ENCODE results near the gene AMDHD1.

The AMDHD1 gene

GRCh38 chr12:95984682-95985081 lies 41.6 kb downstream of the AMDHD1 start:
- Histone ChIP-seq H3K36me3 (ENCODE audit: control insufficient read depth, insufficient read depth, low read length) (no peaks in the 10 kb centered on the region), H3K9me3 (ENCODE audit: control insufficient read depth, insufficient read depth, low read length) (no peaks in the 10 kb centered on the region), H3K9ac (ENCODE audit: low read depth, low read length) (no peak overlapping the region), H3K4me3 (ENCODE audit: low read depth, low read length) (no peak overlapping the region), H3K27me3 (ENCODE audit: control insufficient read depth, insufficient read depth, low read length) (no peaks in the 10 kb centered on the region), H3K4me1 (ENCODE audit: control insufficient read depth, insufficient read depth, low read length) (no peaks in the 10 kb centered on the region)

DNA sequence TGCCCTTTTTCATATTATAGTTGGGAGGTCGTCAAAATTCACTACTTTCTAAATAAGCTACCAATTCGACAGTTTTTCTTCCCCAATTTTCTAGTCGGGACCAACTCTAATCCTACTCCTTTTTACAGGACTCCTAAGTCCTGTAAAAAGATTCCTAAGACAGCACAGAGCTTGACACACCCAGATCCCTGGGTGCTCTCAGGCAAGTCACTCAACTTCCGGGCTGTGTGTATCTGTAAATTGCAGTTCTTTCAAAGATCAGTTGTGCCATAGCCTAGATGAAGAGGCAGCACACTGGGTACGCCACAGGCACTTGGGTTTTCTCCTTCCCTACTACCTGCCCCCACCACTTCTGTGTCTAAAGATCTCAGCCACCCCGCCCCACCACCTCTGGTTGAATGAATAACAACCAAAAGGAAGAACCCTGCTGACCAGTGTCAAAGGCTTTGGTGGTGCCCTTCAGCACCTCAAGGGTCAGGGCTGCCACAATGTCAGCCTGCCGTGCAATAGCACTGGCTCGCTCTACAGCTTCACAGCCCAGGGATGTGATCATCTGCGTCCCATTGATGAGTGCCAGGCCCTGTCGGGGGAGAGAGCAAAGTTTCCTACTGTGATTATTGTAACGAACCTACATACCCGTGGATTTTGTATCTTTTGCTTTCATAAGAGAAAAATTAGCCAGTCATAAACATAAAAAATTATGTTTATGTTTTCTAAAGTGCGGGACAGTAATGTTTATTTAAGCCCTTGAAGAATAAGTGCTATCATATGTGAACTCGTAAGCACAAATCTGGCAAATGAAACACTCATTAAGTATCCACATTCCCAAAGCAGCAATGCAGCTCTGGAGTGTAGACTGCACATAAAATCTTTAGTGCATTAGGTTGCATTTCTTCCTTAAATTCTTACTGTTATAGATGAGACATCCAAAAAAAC lies 43.8 kb downstream of the AMDHD1 start:
- Histone ChIP-seq H3K9ac (ENCODE audit: low read depth, low read length) (no peak overlapping the region), H3K4me1 (ENCODE audit: control insufficient read depth, insufficient read depth, low read length) (peaks cover 3% of the 10 kb centered on the region), H3K4me3 (ENCODE audit: low read depth, low read length) (no peak overlapping the region), H3K27me3 (ENCODE audit: control insufficient read depth, insufficient read depth, low read length) (no peaks in the 10 kb centered on the region), H3K36me3 (ENCODE audit: control insufficient read depth, insufficient read depth, low read length) (no peaks in the 10 kb centered on the region), H3K9me3 (ENCODE audit: control insufficient read depth, insufficient read depth, low read length) (no peaks in the 10 kb centered on the region)

- no peaks in the 10 kb centered on the region for H3K9me3 ChIP-seq (ENCODE audit: control insufficient read depth, insufficient read depth, low read length)
- H3K4me1 ChIP-seq (ENCODE audit: control insufficient read depth, insufficient read depth, low read length): peaks cover 3% of the 10 kb centered on the region
- H3K4me3 ChIP-seq (ENCODE audit: low read depth, low read length): no peak overlapping the region
- H3K9ac ChIP-seq (ENCODE audit: low read depth, low read length): no peak overlapping the region
- no peaks in the 10 kb centered on the region for H3K36me3 ChIP-seq (ENCODE audit: control insufficient read depth, insufficient read depth, low read length)
- no peaks in the 10 kb centered on the region for H3K27me3 ChIP-seq (ENCODE audit: control insufficient read depth, insufficient read depth, low read length)
Measured at GRCh38 chr12:95988506-95989275, 45.6 kb downstream of the AMDHD1 start.

DNA sequence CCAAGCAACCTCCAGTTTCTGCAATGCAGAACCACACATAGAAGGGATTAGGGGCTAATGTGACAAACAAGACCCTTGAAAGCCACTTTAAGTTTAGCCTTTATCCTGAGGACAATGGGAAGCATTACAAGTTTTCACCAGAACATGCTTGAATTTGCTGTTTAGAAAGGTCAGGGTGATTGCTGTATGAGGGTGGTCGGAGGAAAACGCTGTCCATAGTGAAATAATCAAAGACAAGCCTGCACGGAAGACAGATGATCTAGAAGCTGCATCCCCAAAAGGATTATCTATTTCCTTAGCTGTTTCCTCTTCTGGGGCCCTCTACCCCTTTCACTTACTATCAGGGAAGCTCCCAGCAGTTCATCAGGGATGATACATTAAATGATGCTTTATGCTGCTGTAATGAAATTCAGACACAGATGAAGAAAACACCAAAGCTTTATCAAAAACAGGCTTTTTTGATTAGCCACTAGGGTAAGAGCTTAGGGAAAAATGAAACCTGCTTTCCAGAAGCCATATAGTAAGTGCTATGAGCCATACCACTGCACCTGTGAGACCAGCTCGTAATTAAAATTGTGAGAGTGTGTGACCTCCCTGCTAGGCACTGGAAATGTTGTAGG lies 46.5 kb downstream of the AMDHD1 start:
- no peaks in the 10 kb centered on the region for H3K36me3 ChIP-seq (ENCODE audit: control insufficient read depth, insufficient read depth, low read length)
- H3K9ac ChIP-seq (ENCODE audit: low read depth, low read length): no peak overlapping the region
- H3K9me3 ChIP-seq (ENCODE audit: control insufficient read depth, insufficient read depth, low read length): no peaks in the 10 kb centered on the region
- no peaks in the 10 kb centered on the region for H3K27me3 ChIP-seq (ENCODE audit: control insufficient read depth, insufficient read depth, low read length)
- H3K4me3 ChIP-seq (ENCODE audit: low read depth, low read length): no peak overlapping the region
- peaks cover 3% of the 10 kb centered on the region for H3K4me1 ChIP-seq (ENCODE audit: control insufficient read depth, insufficient read depth, low read length)

- Histone ChIP-seq H3K4me3 (ENCODE audit: low read depth, low read length) (no peak overlapping the region), H3K36me3 (ENCODE audit: control insufficient read depth, insufficient read depth, low read length) (no peaks in the 10 kb centered on the region), H3K27me3 (ENCODE audit: control insufficient read depth, insufficient read depth, low read length) (no peaks in the 10 kb centered on the region), H3K9ac (ENCODE audit: low read depth, low read length) (no peak overlapping the region), H3K9me3 (ENCODE audit: control insufficient read depth, insufficient read depth, low read length) (no peaks in the 10 kb centered on the region), H3K4me1 (ENCODE audit: control insufficient read depth, insufficient read depth, low read length) (peaks cover 3% of the 10 kb centered on the region)
Measured at GRCh38 chr12:95990136-95990535, 47.0 kb downstream of the AMDHD1 start.

DNA sequence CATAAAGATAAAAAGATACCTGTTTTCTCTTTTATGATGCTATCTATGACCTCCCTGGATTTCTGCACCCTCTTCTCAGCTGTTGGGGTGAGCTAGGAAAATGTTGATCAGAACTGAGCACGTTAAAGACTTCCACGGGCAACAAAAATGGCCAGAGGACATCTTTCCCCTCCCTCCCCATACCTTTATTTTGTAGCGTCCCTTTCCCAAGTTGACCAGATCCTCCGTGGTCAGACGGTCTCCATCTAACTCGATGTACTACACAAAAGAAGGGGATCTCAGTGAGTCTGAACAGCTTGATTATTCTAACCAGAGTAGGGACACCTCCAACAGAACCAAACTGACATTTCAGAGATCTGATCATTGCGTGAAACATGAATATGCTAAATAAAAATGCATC lies 50.8 kb downstream of the AMDHD1 start:
- Histone ChIP-seq H3K9me3 (ENCODE audit: control insufficient read depth, insufficient read depth, low read length) (no peaks in the 10 kb centered on the region), H3K27me3 (ENCODE audit: control insufficient read depth, insufficient read depth, low read length) (no peaks in the 10 kb centered on the region), H3K36me3 (ENCODE audit: control insufficient read depth, insufficient read depth, low read length) (no peaks in the 10 kb centered on the region), H3K4me3 (ENCODE audit: low read depth, low read length) (no peak overlapping the region), H3K4me1 (ENCODE audit: control insufficient read depth, insufficient read depth, low read length) (peaks cover 9% of the 10 kb centered on the region), H3K9ac (ENCODE audit: low read depth, low read length) (no peak overlapping the region)

DNA sequence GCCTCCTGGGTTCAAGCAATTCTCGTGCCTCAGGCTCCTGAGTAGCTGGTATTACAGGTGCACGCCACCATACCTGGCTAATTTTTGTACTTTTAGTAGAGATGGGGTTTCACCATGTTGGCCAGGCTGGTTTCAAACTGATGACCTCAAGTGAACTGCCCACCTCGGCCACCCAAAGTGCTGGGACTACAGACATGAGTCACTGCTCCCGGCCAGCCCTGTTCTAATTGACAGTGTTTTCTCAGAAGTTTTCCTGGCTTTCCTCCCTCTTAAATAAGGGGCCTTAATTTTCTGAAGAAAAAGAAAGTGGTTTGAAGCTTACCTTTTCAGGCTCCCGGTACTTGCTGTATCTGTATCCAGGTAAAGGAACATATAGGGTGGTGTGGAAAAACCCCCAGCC lies 51.3 kb downstream of the AMDHD1 start:
- Histone ChIP-seq H3K27me3 (ENCODE audit: control insufficient read depth, insufficient read depth, low read length) (no peaks in the 10 kb centered on the region), H3K4me1 (ENCODE audit: control insufficient read depth, insufficient read depth, low read length) (peaks cover 9% of the 10 kb centered on the region), H3K36me3 (ENCODE audit: control insufficient read depth, insufficient read depth, low read length) (no peaks in the 10 kb centered on the region), H3K9ac (ENCODE audit: low read depth, low read length) (no peak overlapping the region), H3K9me3 (ENCODE audit: control insufficient read depth, insufficient read depth, low read length) (no peaks in the 10 kb centered on the region), H3K4me3 (ENCODE audit: low read depth, low read length) (no peak overlapping the region)

GRCh38 chr12:95995238-95996031 lies 52.3 kb downstream of the AMDHD1 start:
- Histone ChIP-seq H3K36me3 (ENCODE audit: control insufficient read depth, insufficient read depth, low read length) (no peaks in the 10 kb centered on the region), H3K4me3 (ENCODE audit: low read depth, low read length) (no peak overlapping the region), H3K4me1 (ENCODE audit: control insufficient read depth, insufficient read depth, low read length) (peaks cover 6% of the 10 kb centered on the region), H3K27me3 (ENCODE audit: control insufficient read depth, insufficient read depth, low read length) (no peaks in the 10 kb centered on the region), H3K9ac (ENCODE audit: low read depth, low read length) (no peak overlapping the region), H3K9me3 (ENCODE audit: control insufficient read depth, insufficient read depth, low read length) (no peaks in the 10 kb centered on the region)

DNA sequence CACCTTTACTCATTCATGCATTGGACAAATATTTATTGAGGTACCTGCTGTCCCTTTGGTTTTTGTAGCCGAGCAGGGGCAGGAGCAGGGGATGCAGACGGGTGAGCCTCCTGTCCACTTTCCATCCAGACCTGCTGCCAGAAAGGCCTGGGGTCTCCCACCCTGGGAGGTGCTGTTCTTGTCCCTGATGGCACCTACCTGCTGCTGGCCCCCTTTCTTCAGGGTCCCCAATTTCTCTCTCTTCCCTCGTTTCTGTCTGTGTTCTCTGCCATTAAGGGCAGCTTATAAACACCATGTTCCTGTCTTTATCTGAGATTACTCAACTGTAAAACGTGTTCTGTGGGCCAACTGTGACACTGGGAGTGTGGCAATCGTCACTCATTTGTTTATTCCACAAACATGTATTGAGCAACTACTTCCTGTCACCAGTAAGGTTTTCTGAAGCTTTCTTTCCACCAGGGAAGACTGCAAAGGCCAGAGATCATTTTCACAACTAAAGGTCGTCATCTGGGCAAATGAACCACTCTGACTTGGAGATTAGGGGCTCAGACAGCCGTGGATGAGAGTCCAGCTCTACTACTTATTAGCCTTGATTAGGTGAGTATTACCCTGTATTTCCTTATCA lies 53.0 kb downstream of the AMDHD1 start, which contains the start of gene HAL:
TSS of gene HAL (minus strand) at position 311 of the 625 bp plus-strand sequence. CDS start 434 bp downstream, outside the sequence.
- H3K36me3 ChIP-seq (ENCODE audit: control insufficient read depth, insufficient read depth, low read length): no peaks in the 10 kb centered on the region
- H3K4me3 ChIP-seq (ENCODE audit: low read depth, low read length): no peak within 1 kb of the TSS
- H3K9ac ChIP-seq (ENCODE audit: low read depth, low read length): no peak within 1 kb of the TSS
- H3K4me1 ChIP-seq (ENCODE audit: control insufficient read depth, insufficient read depth, low read length): peaks cover 6% of the 10 kb centered on the region
- no peaks in the 10 kb centered on the region for H3K9me3 ChIP-seq (ENCODE audit: control insufficient read depth, insufficient read depth, low read length)
- H3K27me3 ChIP-seq (ENCODE audit: control insufficient read depth, insufficient read depth, low read length): no peaks in the 10 kb centered on the region

- H3K36me3 ChIP-seq (ENCODE audit: control insufficient read depth, insufficient read depth, low read length): no peaks in the 10 kb centered on the region
- H3K9me3 ChIP-seq (ENCODE audit: control insufficient read depth, insufficient read depth, low read length): no peaks in the 10 kb centered on the region
- H3K4me1 ChIP-seq (ENCODE audit: control insufficient read depth, insufficient read depth, low read length): peaks cover 6% of the 10 kb centered on the region
- no peak overlapping the region for H3K4me3 ChIP-seq (ENCODE audit: low read depth, low read length)
- H3K27me3 ChIP-seq (ENCODE audit: control insufficient read depth, insufficient read depth, low read length): no peaks in the 10 kb centered on the region
- H3K9ac ChIP-seq (ENCODE audit: low read depth, low read length): no peak overlapping the region
Measured at GRCh38 chr12:95997276-95997675, 54.1 kb downstream of the AMDHD1 start.
